ENCODE measurements around the gene MED12.

The MED12 gene

DNA sequence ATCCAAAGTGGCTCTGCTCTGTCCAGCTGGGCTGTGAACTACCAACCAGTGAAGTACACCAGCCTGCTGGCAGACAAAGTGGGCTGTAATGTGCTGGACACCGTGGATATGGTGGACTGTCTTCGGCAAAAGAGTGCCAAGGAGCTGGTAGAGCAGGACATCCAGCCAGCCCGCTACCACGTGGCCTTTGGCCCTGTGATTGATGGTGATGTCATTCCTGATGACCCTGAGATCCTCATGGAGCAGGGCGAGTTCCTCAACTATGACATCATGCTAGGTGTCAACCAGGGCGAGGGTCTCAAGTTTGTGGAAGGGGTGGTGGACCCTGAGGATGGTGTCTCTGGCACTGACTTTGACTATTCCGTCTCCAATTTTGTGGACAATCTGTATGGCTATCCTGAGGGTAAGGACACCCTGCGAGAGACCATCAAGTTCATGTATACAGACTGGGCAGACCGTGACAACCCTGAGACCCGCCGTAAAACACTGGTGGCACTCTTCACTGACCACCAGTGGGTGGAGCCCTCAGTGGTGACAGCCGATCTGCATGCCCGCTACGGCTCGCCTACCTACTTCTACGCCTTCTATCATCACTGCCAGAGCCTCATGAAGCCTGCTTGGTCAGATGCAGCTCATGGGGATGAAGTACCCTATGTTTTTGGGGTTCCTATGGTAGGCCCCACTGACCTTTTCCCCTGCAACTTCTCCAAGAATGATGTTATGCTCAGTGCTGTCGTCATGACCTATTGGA, 48.8 kb downstream of the MED12 start:
- in situ Hi-C loops (cut with HindIII; ENCODE audit: low sequenced_read_pairs): no loop called here
- H3K4me3 ChIP-seq (ENCODE audit: low read depth, low read length): no peak overlapping the region
- DNase-seq (ENCODE audit: low read depth): no peak
- TF ChIP-seq, protein P1, sequence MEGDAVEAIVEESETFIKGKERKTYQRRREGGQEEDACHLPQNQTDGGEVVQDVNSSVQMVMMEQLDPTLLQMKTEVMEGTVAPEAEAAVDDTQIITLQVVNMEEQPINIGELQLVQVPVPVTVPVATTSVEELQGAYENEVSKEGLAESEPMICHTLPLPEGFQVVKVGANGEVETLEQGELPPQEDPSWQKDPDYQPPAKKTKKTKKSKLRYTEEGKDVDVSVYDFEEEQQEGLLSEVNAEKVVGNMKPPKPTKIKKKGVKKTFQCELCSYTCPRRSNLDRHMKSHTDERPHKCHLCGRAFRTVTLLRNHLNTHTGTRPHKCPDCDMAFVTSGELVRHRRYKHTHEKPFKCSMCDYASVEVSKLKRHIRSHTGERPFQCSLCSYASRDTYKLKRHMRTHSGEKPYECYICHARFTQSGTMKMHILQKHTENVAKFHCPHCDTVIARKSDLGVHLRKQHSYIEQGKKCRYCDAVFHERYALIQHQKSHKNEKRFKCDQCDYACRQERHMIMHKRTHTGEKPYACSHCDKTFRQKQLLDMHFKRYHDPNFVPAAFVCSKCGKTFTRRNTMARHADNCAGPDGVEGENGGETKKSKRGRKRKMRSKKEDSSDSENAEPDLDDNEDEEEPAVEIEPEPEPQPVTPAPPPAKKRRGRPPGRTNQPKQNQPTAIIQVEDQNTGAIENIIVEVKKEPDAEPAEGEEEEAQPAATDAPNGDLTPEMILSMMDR (IDR thresholded peaks at IDR 0.05; ENCODE audit: low read depth, low read length, missing control alignments): no peak

DNA sequence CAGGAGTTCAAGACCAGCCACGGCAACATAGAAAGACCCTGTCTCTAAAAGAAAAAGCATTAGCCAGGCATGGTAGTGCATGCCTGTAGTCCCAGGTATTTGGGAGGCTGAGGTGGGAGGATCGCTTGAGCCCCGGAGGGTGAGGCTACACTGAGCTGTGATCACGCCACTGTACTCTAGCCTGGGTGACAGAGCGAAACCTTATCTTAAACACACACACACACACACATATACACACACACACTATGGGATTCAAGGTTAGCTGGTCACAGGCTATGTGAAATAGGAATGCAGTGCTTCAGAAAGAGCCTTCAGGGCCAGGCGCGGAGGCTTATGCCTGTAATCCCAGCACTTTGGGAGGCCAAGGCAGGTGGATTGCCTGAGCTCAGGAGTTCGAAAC, 49.7 kb downstream of the MED12 start:
- H3K4me3 ChIP-seq (ENCODE audit: low read depth, low read length): no peak overlapping the region
- TF ChIP-seq, protein P1 (IDR thresholded peaks at IDR 0.05; ENCODE audit: low read depth, low read length, missing control alignments): no peak
- no peak for DNase-seq (ENCODE audit: low read depth)
- in situ Hi-C loops (cut with HindIII; ENCODE audit: low sequenced_read_pairs): no loop called here

DNA sequence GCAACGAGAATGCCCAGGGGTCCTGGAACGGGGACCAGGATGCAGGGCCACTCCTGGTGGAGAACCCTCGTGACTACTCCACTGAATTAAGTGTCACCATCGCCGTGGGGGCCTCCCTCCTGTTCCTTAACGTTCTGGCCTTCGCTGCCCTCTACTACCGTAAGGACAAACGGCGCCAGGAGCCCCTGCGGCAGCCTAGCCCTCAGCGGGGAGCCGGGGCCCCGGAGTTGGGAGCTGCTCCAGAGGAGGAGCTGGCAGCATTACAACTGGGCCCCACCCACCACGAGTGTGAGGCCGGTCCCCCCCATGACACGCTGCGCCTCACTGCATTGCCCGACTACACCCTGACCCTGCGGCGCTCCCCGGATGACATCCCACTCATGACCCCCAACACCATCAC, 51.2 kb downstream of the MED12 start:
- no peak for DNase-seq (ENCODE audit: low read depth)
- TF ChIP-seq, protein P1 (IDR thresholded peaks at IDR 0.05; ENCODE audit: low read depth, low read length, missing control alignments): no peak
- in situ Hi-C loops (cut with HindIII; ENCODE audit: low sequenced_read_pairs): no loop called here
- H3K4me3 ChIP-seq (ENCODE audit: low read depth, low read length): no peak overlapping the region

DNA sequence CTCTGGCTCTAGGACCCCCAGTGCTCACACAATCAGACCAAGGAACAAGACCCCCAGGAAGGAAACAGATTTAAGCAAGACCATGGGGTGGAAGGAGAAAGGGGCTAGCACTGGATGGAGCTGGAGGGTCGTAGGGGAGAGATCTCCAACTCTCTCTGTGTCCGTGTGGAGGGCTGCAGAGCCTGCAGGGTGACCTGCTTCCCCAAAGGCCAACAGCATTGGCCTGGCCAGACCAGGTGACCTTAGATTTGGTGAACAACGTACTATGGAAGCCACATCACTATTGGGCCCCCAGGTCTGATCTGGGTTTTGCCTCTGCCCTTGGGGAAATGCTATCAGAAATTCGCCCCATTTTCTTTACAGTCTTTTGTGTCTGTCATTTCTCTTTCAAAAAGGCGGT, 52.3 kb downstream of the MED12 start:
- in situ Hi-C loops (cut with HindIII; ENCODE audit: low sequenced_read_pairs): no loop called here
- DNase-seq (ENCODE audit: low read depth): no peak
- H3K4me3 ChIP-seq (ENCODE audit: low read depth, low read length): no peak overlapping the region
- TF ChIP-seq, protein P1 (IDR thresholded peaks at IDR 0.05; ENCODE audit: low read depth, low read length, missing control alignments): no peak

DNA sequence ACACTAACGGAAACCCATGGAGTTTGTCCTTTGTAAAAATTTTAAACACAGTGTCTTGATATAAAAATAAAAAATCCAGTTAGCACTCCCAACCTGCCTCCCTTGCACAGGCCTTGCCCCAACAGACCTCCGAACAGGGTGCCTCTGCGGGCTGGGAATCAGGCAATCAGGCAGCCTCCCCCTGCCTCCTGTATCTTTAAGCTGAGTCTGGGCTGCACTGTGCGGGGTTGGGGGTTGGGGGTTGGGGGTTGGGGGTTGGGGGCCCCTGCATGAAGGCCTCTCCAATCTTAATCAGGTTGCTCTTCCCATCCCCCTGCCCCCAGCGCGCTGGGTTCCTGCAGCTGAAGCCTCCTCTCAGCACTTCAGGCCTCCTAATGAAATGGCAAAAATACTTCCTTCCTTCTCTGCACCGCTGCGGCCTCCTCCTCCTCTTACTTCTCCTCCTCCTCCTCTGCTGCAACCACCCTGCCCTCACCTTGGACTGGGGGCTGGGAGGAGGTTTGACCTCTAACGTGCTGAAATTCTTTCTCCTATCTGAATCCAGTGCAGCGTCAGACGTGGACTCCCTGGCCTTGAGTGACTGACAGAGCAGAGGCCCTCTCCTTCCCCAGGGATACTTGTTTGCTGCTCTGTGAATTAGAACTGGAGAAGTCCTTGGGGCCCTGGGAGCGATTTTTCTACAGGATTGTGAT, 52.9 kb downstream of the MED12 start:
- in situ Hi-C loops (cut with HindIII; ENCODE audit: low sequenced_read_pairs): no loop called here
- TF ChIP-seq, protein P1 (IDR thresholded peaks at IDR 0.05; ENCODE audit: low read depth, low read length, missing control alignments): no peak
- no peak overlapping the region for H3K4me3 ChIP-seq (ENCODE audit: low read depth, low read length)
- no peak for DNase-seq (ENCODE audit: low read depth)

DNA sequence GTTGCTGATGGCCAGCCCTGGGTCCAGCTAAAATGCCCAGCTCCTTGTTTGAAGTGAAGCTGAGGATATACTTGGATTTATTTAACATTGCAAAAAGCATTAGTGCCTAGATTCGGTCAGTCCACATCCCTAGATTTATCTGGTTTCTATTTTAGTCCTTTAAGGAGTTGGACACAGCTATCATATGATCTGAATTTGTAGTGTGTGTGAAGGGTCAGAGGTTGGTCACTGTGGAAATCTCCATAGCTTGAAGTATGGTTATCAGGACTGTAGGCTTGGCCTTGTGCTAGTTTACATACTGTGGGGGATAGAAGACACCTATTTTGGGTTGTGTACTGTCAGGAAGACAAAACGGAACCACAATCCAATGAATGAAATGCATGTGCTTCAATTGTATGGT, 55.0 kb downstream of the MED12 start:
- TF ChIP-seq, protein P1 (IDR thresholded peaks at IDR 0.05; ENCODE audit: low read depth, low read length, missing control alignments): no peak
- no peak overlapping the region for H3K4me3 ChIP-seq (ENCODE audit: low read depth, low read length)
- DNase-seq (ENCODE audit: low read depth): no peak
- in situ Hi-C loops (cut with HindIII; ENCODE audit: low sequenced_read_pairs): no loop called here
